KOPT-K1 (cell line): ENCODE results near the gene ASF1A.
A peak's percentile ranks its signal among the peaks of the same experiment; 100 is the strongest.

ENCODE experiments used
- H3K27ac ChIP-seq: fragments of 200-600 bp; sonication (generic); 2 replicates; pipeline ENCODE4 v1.5.1; 2016; ENCODE audit warnings: antibody characterized with exemption, mild to moderate bottlenecking, low read depth, low read length; ENCODE audit not compliant: poor library complexity, severe bottlenecking
- H3K36me3 ChIP-seq: fragments of 200-600 bp; sonication (generic); 2 replicates; pipeline ENCODE4 v1.5.1; 2017; ENCODE audit warnings: antibody characterized with exemption, mild to moderate bottlenecking, low read length, moderate library complexity; ENCODE audit not compliant: insufficient read depth
- H3K9me3 ChIP-seq: fragments of 200-600 bp; sonication (generic); 2 replicates; pipeline ENCODE4 v1.5.1; 2017; ENCODE audit warnings: antibody characterized with exemption, low read length, mild to moderate bottlenecking; ENCODE audit not compliant: insufficient read depth, poor library complexity, severe bottlenecking

ASF1A gene

GRCh38 chr6:118917546-118918328 lies 23.8 kb downstream of the ASF1A start:
- Histone ChIP-seq H3K27ac (no peak overlapping the region), H3K9me3 (no peaks in the 10 kb centered on the region), H3K36me3 (peaks cover 96% of the 10 kb centered on the region)

- Histone ChIP-seq H3K27ac (no peak overlapping the region), H3K36me3 (peaks cover 96% of the 10 kb centered on the region), H3K9me3 (no peaks in the 10 kb centered on the region)
Observed at GRCh38 chr6:118918329-118918725, 24.4 kb downstream of the ASF1A start.

DNA sequence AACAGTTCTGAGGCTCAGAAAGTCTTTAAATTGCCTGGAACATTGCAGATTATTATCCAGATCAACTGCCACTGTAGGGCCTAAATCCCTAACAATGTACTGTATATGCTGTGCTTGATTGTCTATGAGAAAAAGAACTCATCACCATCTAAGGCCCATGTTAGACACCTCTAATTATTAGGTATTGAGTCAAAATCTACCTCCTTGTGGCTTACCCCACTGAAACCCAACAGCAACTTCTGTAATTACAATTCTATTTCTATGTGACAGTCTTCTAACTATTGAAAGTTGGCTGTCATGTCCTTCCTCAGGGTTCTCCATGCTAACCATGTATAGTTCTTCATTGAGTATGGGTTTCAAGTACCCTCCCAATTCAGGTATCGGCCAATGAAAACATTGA lies 27.1 kb downstream of the ASF1A start:
- Histone ChIP-seq H3K27ac (no peak overlapping the region), H3K36me3 (peaks cover 97% of the 10 kb centered on the region), H3K9me3 (no peaks in the 10 kb centered on the region)

- no peaks in the 10 kb centered on the region for H3K9me3 ChIP-seq
- H3K36me3 ChIP-seq: peaks cover 98% of the 10 kb centered on the region
- H3K27ac ChIP-seq: no peak overlapping the region
Observed at GRCh38 chr6:118923035-118923434, 29.1 kb downstream of the ASF1A start.

DNA sequence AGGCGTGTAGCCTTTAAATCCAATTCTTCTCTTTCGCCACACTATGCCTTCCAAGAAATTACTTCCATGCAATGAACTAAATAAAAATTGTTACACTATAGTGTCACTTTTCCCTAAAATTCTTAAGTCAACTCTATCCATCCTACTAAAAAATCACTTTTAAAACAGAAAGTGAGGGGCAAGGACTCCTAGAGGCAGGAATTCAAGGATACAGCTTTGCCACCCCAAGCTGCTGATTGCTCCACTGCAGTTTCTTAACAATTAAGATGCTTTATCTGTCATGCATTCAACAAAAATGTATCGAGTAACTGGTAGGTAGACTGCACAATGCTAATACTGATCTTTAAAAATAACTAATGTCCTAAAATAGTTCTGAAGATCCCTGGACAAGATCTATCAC lies 36.7 kb downstream of the ASF1A start:
- Histone ChIP-seq H3K36me3 (peaks cover 73% of the 10 kb centered on the region), H3K9me3 (no peaks in the 10 kb centered on the region), H3K27ac (no peak overlapping the region)

DNA sequence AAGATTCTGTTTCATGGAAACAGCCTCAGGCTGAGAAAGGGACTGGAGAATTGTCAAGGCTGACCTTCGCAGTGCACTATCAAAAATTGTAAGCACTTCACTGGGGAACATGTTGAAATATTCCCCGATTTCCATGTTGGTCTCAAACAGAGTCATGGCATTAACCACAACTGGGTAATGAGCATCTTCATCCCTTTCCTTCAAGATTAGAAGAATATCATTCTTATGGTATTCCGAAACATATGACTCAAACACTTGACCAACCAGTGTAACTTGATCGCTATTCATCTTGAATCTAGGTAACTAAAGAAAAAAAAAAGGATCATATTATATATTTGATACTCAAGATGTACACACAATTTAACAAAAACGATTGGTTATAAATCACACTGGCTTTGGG lies 37.5 kb downstream of the ASF1A start:
- Histone ChIP-seq H3K27ac (no peak overlapping the region), H3K9me3 (peaks cover 4% of the 10 kb centered on the region)

DNA sequence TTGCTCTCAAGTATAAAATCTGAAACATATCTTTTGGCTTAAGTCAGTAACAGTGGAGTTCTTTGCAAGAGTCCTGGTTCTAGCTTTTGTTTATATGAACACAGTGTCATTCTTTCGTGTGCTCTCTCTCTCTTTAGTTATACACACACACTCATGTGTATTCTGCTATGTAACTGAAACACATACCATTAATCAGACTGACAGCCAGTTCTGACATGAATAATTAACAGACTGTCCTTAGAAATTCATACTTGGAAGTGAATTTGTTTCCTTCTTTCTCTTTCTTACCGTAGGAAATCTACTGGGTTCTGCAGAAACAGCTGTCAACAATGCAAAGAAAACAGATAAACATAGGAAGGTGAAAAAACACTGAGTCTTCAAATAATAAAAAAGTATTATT lies 38.5 kb downstream of the ASF1A start:
- peaks cover 57% of the 10 kb centered on the region for H3K36me3 ChIP-seq

More for the DNA sequence above, 37.5 kb downstream of the ASF1A start:
- peaks cover 65% of the 10 kb centered on the region for H3K36me3 ChIP-seq

DNA sequence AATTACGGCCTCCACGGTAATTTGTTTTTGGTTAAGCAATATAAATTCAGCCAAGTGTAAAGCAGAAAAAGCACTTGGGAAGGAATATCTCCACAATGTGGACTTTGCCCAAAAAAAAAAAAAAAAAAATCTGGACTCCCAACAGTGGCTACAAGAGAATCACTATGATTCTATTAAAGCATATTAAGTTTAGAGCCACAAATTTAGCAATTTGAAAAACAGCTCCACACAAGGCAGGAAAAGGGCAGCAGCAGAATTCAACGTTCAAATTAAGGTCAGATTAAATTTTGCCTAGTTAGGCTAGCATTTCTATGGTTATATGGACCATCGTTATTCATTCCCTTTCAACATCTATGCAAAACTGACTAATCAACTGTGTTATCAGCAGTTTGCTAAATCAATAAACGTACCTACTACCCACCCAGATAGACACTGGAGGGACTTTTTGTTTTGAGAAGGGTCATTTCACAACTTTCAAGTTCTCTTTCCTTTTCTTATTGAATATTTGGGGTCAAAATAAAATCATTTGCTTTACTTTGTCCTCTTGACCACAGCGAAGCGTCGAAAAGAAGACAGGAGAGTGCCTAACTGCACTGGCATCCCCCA lies 40.0 kb downstream of the ASF1A start:
- H3K36me3 ChIP-seq: peaks cover 42% of the 10 kb centered on the region

More for the DNA sequence above, 38.5 kb downstream of the ASF1A start:
- H3K9me3 ChIP-seq: peaks cover 12% of the 10 kb centered on the region
- H3K27ac ChIP-seq: no peak overlapping the region

DNA sequence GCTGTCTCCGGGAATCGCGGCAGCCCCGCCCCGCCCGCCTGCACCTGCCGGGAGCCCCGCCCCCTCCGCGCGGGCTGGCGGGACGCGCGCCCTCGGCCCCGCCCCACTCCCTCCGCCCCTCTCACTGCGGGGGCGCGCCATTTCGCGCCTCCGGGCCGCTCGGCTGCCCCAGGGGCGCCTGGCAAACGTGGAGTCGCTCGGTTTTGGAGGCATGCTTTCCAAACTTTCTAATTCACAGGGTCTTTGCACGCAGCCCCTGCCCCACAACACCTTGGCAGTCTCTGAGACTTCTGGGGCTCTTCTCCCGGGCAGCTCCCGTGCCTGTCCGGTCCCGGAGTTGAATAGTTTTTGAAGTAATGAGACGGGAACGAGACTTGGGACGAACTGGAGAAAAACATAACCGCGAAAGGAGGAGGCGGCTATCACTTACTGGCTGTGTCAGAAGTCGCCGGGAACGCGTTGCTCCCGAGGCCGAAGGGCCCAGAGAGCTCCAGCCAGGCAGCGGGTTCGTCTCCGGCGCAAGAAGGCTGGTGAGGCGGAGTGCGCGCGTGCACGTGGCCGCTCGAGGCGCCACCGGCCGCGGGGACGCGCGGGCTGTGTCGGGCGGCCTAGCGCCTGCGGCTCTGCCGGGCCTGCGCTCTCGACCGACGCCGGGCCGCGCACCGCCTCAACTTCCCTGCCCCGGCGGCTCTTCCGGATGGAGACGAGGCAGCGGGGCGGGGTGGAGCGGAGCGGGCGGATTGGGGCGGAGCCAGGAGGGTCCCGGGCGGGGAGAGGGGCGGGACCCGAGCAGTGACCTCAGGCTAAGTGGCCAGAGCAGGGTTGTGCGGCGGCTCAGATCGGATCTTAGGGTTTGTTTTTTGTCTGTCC lies 40.7 kb downstream of the ASF1A start, which contains the start of gene MCM9:
MCM9 (minus strand) TSS at position 699 of the 870 bp plus-strand sequence. CDS start 3,436 bp downstream, outside the sequence.
- peak within 1 kb of the TSS; percentile 95 for H3K27ac ChIP-seq
- H3K9me3 ChIP-seq: peaks cover 12% of the 10 kb centered on the region
- H3K36me3 ChIP-seq: peaks cover 34% of the 10 kb centered on the region

More for the DNA sequence above, 40.0 kb downstream of the ASF1A start:
- Histone ChIP-seq H3K9me3 (peaks cover 12% of the 10 kb centered on the region), H3K27ac (peak overlapping the region; percentile 95)

- peaks cover 12% of the 10 kb centered on the region for H3K9me3 ChIP-seq
- H3K27ac ChIP-seq: peak overlapping the region; percentile 95
- peaks cover 30% of the 10 kb centered on the region for H3K36me3 ChIP-seq
Observed at GRCh38 chr6:118935331-118935668, 41.3 kb downstream of the ASF1A start.

- Histone ChIP-seq H3K9me3 (peaks cover 19% of the 10 kb centered on the region), H3K27ac (no peak overlapping the region), H3K36me3 (peaks cover 22% of the 10 kb centered on the region)
Observed at GRCh38 chr6:118935978-118936703, 42.2 kb downstream of the ASF1A start.

DNA sequence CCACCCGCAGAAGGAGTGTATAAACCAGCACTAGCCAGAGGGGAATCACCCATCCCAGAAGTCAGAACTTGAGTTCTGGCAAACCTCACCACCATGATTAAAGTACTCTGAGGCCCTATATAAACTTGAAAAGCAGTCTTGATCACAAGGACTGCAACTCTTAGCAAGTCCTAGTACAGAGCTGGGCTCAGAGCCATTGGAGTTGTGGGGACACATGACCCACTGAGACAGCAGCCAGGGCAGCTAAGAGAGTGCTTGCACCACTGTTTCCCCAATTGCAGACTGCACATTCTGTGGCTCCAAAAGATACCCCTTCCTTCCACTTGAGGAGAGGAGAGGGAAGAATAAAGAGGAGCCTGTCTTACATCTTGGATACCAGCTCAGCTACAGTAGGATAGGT lies 45.7 kb downstream of the ASF1A start:
- Histone ChIP-seq H3K27ac (no peak overlapping the region), H3K9me3 (peaks cover 40% of the 10 kb centered on the region), H3K36me3 (no peaks in the 10 kb centered on the region)

GRCh38 chr6:118940770-118941169 lies 46.8 kb downstream of the ASF1A start:
- H3K9me3 ChIP-seq: peaks cover 50% of the 10 kb centered on the region
- no peak overlapping the region for H3K27ac ChIP-seq
- no peaks in the 10 kb centered on the region for H3K36me3 ChIP-seq

GRCh38 chr6:118945217-118945616 lies 51.3 kb downstream of the ASF1A start:
- Histone ChIP-seq H3K36me3 (no peaks in the 10 kb centered on the region), H3K27ac (no peak overlapping the region), H3K9me3 (peaks cover 53% of the 10 kb centered on the region)
